Measurements from ENCODE around the gene VTI1A.

- TF ChIP-seq CTCF (IDR thresholded peaks at IDR 0.05) = no peak
- no peak for TF ChIP-seq SMC3 (IDR thresholded peaks at IDR 0.05; ENCODE audit: low read depth, low read length)
- no peak for TF ChIP-seq EP300 (IDR thresholded peaks at IDR 0.05; ENCODE audit: borderline replicate concordance in 1 of 2, low read depth in 1 of 2, low read length in 1 of 2)
- no peak for TF ChIP-seq RAD21 (IDR thresholded peaks at IDR 0.05; ENCODE audit: low read length)
- TF ChIP-seq CHD2 (IDR thresholded peaks at IDR 0.05; ENCODE audit: low read length, partially characterized antibody) = no peak
- TF ChIP-seq GABPA (IDR thresholded peaks at IDR 0.05; ENCODE audit: low read depth) = no peak
- no peak for TF ChIP-seq MAX (IDR thresholded peaks at IDR 0.05; ENCODE audit: low read depth)
- no peak for TF ChIP-seq POLR2AphosphoS5 (IDR thresholded peaks at IDR 0.05; ENCODE audit: low read depth, low read length)
- TF ChIP-seq TEAD4 (IDR thresholded peaks at IDR 0.05; ENCODE audit: borderline replicate concordance, insufficient read depth) = no peak
These were observed 338.1 kb downstream of the VTI1A start for GRCh38 chr10:112785089-112785488.
